Osteoblast (primary cell): ENCODE data around the gene PRAMEF8. TPM values are rescaled to one million over a fixed set of nuclear protein-coding genes. Genes with fewer than 3 reads are reported as not detected.
"Not testable (repeated sequence)": the region's sequence is repeated elsewhere in the genome, so short reads cannot be mapped to it uniquely, and the experiment has no call there.

Source experiments
- DNase-seq: peaks from one replicate; pipeline ENCODE4 v3.0.0; 2011; ENCODE audit warnings: low spot score, mixed read lengths; ENCODE audit not compliant: insufficient read length; ENCODE audit errors: missing footprints
- H2AFZ ChIP-seq: 2 replicates; pipeline ENCODE4 v1.6.0; 2011; ENCODE audit warnings: mild to moderate bottlenecking, low read length
- H3K27ac ChIP-seq: 2 replicates; pipeline ENCODE4 v1.5.1; 2011; ENCODE audit warnings: mild to moderate bottlenecking, low read depth, low read length, moderate library complexity
- H3K27me3 ChIP-seq: 2 replicates; pipeline ENCODE4 v1.6.0; 2012; ENCODE audit warnings: mild to moderate bottlenecking, control low read depth, inconsistent platforms, low read length, moderate library complexity; ENCODE audit not compliant: insufficient read depth
- H3K36me3 ChIP-seq: 2 replicates; pipeline ENCODE4 v1.5.1; 2011; ENCODE audit warnings: mild to moderate bottlenecking, low read length, control low read depth, moderate library complexity; ENCODE audit not compliant: insufficient read depth
- H3K4me1 ChIP-seq: 2 replicates; pipeline ENCODE4 v1.5.1; 2011; ENCODE audit warnings: mild to moderate bottlenecking, low read length, control low read depth, moderate library complexity; ENCODE audit not compliant: insufficient read depth
- H3K4me2 ChIP-seq: 2 replicates; pipeline ENCODE4 v1.6.0; 2011; ENCODE audit warnings: mild to moderate bottlenecking, low read length; ENCODE audit not compliant: insufficient read depth
- H3K4me3 ChIP-seq: fragments of 200-600 bp; sonication (generic); 3 replicates; pipeline ENCODE4 v1.5.1; 2012; ENCODE audit warnings: mild to moderate bottlenecking, low read length, inconsistent platforms; ENCODE audit not compliant: insufficient read depth
- H3K79me2 ChIP-seq: 2 replicates; pipeline ENCODE4 v1.6.0; 2012; ENCODE audit warnings: mild to moderate bottlenecking, low read length, control low read depth, inconsistent platforms; ENCODE audit not compliant: insufficient read depth
- H3K9me3 ChIP-seq: 2 replicates; pipeline ENCODE4 v1.5.1; 2011; ENCODE audit warnings: low read depth, low read length, control low read depth
- H4K20me1 ChIP-seq: 2 replicates; pipeline ENCODE4 v1.6.0; 2012; ENCODE audit warnings: mild to moderate bottlenecking, low read length, control low read depth; ENCODE audit not compliant: insufficient read depth
- total RNA-seq: library from RNA; depleted of rRNA; stranded (reverse); fragments of >200 nt; gene quantifications from 2 replicates; pipeline ENCODE4 v1.2.3, GENCODE V29; 2012

The PRAMEF8 gene
- total RNA-seq, 1 donor = under 0.01 TPM

DNA sequence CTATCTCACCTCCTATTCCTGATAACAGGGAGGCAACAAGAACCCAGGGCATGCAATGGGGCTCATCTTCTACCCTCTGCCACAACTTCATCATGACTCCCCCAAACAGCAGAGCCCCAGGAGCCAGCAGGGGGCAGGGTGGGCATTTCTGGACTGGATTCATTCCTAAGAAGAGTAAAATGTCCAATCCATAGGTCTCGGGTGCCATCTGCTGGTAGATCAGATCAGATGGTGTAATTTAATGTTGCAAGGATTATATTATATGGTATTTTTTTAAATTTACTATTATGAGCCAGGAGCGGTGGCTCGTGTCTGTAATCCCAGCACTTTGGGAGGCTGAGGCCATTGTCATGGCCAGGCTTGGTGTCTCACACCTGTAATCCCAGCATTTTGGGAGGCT is 19.8 kb downstream of the PRAMEF8 start:
- not testable (repeated sequence) for H4K20me1 ChIP-seq, DNase-seq, H3K4me2 ChIP-seq, H3K27me3 ChIP-seq, H3K27ac ChIP-seq, H3K4me1 ChIP-seq, H3K79me2 ChIP-seq, H3K4me3 ChIP-seq, H3K9me3 ChIP-seq, H3K36me3 ChIP-seq, H2AFZ ChIP-seq

- not testable (repeated sequence) for H3K4me3 ChIP-seq, H3K27ac ChIP-seq, H2AFZ ChIP-seq, H3K27me3 ChIP-seq, H3K4me1 ChIP-seq, H3K36me3 ChIP-seq, H3K79me2 ChIP-seq, H3K9me3 ChIP-seq, DNase-seq, H3K4me2 ChIP-seq, H4K20me1 ChIP-seq
Observed at GRCh38 chr1:13253898-13254297, 31.0 kb downstream of the PRAMEF8 start, which contains the start of gene PRAMEF5. TSS of gene PRAMEF5 (plus strand) at chr1:13254198. CDS start at chr1:13259269, 5,071 bp downstream.

DNA sequence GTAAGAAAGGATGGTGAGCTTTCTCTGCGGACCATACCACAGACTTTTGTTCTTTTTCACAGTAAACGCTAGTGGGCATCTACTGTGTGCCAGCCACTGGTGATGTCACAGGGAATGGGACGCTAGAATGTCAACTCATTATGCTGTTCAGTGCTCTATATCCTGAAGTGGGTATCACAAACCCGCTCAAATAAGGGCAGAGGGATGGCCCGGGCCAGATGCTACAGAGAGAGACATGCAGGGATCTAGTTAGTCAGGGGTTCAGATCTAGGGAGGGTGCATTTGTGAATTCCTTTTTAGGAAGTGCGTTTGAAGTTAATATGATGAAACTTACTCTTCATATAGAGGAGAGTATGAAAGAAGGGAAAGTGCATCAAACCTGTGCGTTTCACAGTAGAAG is 37.8 kb downstream of the PRAMEF8 start:
- H3K27me3 ChIP-seq, H4K20me1 ChIP-seq, H3K27ac ChIP-seq, H3K79me2 ChIP-seq, H2AFZ ChIP-seq, H3K4me2 ChIP-seq, H3K9me3 ChIP-seq, H3K36me3 ChIP-seq, H3K4me3 ChIP-seq, H3K4me1 ChIP-seq, DNase-seq: not testable (repeated sequence)

- H3K4me3 ChIP-seq, H2AFZ ChIP-seq, H3K9me3 ChIP-seq, H3K4me1 ChIP-seq, H3K4me2 ChIP-seq, DNase-seq, H3K27me3 ChIP-seq, H3K79me2 ChIP-seq, H3K36me3 ChIP-seq, H4K20me1 ChIP-seq, H3K27ac ChIP-seq: not testable (repeated sequence)
Observed at GRCh38 chr1:13246554-13246871, 38.4 kb downstream of the PRAMEF8 start.

GRCh38 chr1:13245841-13246553 is 38.9 kb downstream of the PRAMEF8 start:
- H3K27ac ChIP-seq, H3K27me3 ChIP-seq, H3K4me2 ChIP-seq, H4K20me1 ChIP-seq, H3K36me3 ChIP-seq, H3K9me3 ChIP-seq, H3K4me3 ChIP-seq, H3K4me1 ChIP-seq, H3K79me2 ChIP-seq, DNase-seq, H2AFZ ChIP-seq: not testable (repeated sequence)

GRCh38 chr1:13243536-13244263 is 41.2 kb downstream of the PRAMEF8 start:
- not testable (repeated sequence) for H3K36me3 ChIP-seq

GRCh38 chr1:13239633-13240032 is 45.3 kb downstream of the PRAMEF8 start:
- H3K4me2 ChIP-seq, H2AFZ ChIP-seq, DNase-seq, H3K79me2 ChIP-seq, H3K9me3 ChIP-seq, H3K27ac ChIP-seq, H3K4me1 ChIP-seq, H3K36me3 ChIP-seq, H3K4me3 ChIP-seq, H3K27me3 ChIP-seq, H4K20me1 ChIP-seq: not testable (repeated sequence)

More at GRCh38 chr1:13243536-13244263, 41.2 kb downstream of the PRAMEF8 start:
- H3K79me2 ChIP-seq, H3K4me2 ChIP-seq, H3K4me3 ChIP-seq, H3K4me1 ChIP-seq, H3K27me3 ChIP-seq, DNase-seq, H3K27ac ChIP-seq, H3K9me3 ChIP-seq, H4K20me1 ChIP-seq, H2AFZ ChIP-seq: not testable (repeated sequence)

GRCh38 chr1:13237572-13237971 is 47.4 kb downstream of the PRAMEF8 start:
- not testable (repeated sequence) for H3K9me3 ChIP-seq

DNA sequence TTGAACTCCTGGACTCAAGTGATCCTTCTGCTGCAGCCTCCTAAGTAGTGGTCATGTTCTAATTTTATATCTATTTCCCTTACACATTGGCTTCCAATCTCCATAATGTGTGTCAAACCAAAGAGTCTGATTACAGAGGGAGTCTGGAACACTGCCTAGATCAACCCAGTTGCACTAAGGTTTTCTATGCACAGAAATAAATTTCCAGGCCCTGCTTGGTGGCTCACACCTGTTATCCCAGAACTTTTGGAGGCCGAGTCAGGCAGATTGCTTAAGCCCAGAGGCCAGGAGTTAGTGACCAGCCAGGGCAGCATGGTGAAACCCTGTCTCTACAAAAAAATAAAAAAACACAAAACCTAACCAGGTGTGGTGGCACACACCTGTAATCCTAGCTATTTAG is 50.9 kb downstream of the PRAMEF8 start:
- H3K4me3 ChIP-seq, H3K36me3 ChIP-seq, H4K20me1 ChIP-seq, H3K27ac ChIP-seq, DNase-seq, H2AFZ ChIP-seq, H3K4me1 ChIP-seq, H3K9me3 ChIP-seq, H3K79me2 ChIP-seq, H3K27me3 ChIP-seq, H3K4me2 ChIP-seq: not testable (repeated sequence)

More at GRCh38 chr1:13237572-13237971, 47.4 kb downstream of the PRAMEF8 start:
- H3K27ac ChIP-seq, H3K4me1 ChIP-seq, H3K4me3 ChIP-seq, H3K4me2 ChIP-seq, H3K36me3 ChIP-seq, H3K27me3 ChIP-seq, H4K20me1 ChIP-seq, H2AFZ ChIP-seq, DNase-seq, H3K79me2 ChIP-seq: not testable (repeated sequence)
